GM21619 (cell line): ENCODE data around the gene CFAP251.
"Not testable (repeated sequence)": the region's sequence is repeated elsewhere in the genome, so short reads cannot be mapped to it uniquely, and the experiment has no call there.

Source experiments
- ATAC-seq: cut with Tn5 transposase; IDR thresholded peaks from one replicate; pipeline ENCODE4 v1.9.1; 2021; ENCODE audit not compliant: unreplicated experiment

CFAP251 gene

GRCh38 chr12:121970581-121971300 lies 52.3 kb downstream of the CFAP251 start:
- ATAC-seq = no peak

- no peak for ATAC-seq
Measured at GRCh38 chr12:121974026-121974985, 55.9 kb downstream of the CFAP251 start.

- ATAC-seq = no peak
Measured at GRCh38 chr12:121975021-121975420, 56.6 kb downstream of the CFAP251 start.

GRCh38 chr12:121976950-121977349 lies 58.6 kb downstream of the CFAP251 start:
- ATAC-seq = no peak

- peak; percentile 46 for ATAC-seq
Measured at GRCh38 chr12:121980191-121980891, 61.9 kb downstream of the CFAP251 start.

GRCh38 chr12:121980892-121981272 lies 62.5 kb downstream of the CFAP251 start:
- ATAC-seq = no peak

- ATAC-seq = no peak
Measured at GRCh38 chr12:121981456-121981855, 63.1 kb downstream of the CFAP251 start.

GRCh38 chr12:121982950-121983349 lies 64.6 kb downstream of the CFAP251 start:
- ATAC-seq = no peak

GRCh38 chr12:121983536-121984210 lies 65.3 kb downstream of the CFAP251 start:
- ATAC-seq = no peak

GRCh38 chr12:121986489-121987245 lies 68.3 kb downstream of the CFAP251 start:
- no peak for ATAC-seq

- ATAC-seq = not testable (repeated sequence)
Measured at GRCh38 chr12:121988519-121988918, 70.1 kb downstream of the CFAP251 start.

- ATAC-seq = no peak
Measured at GRCh38 chr12:121989276-121990113, 71.1 kb downstream of the CFAP251 start.

GRCh38 chr12:121990114-121990647 lies 71.8 kb downstream of the CFAP251 start:
- no peak for ATAC-seq

GRCh38 chr12:121990692-121991603 lies 72.6 kb downstream of the CFAP251 start:
- peak; percentile 70 for ATAC-seq

GRCh38 chr12:121992059-121992879 lies 73.9 kb downstream of the CFAP251 start:
- ATAC-seq = peak; percentile 78

- ATAC-seq = no peak
Measured at GRCh38 chr12:121996050-121996944, 77.9 kb downstream of the CFAP251 start.
